HT-29 (cell line): Measurements from ENCODE around the gene GARIN5B. TPM values are rescaled to one million over a fixed set of nuclear protein-coding genes. Genes with fewer than 3 reads are reported as not detected.

Experiments used
- total RNA-seq: library from RNA; depleted of rRNA; stranded (reverse); fragments of >200 nt; shearing (Covaris generic); gene quantifications from 2 replicates; pipeline ENCODE4 v1.2.3, GENCODE V29; 2014; rRNA removed

GARIN5B gene
- total RNA-seq, 1 experiment from 2014 or later, result not detected

Other genes starting within 250 kb of the GARIN5B start
- 227 and 261 TPM in 2 replicates for gene PPP1R12C, start 245.6 kb downstream of the GARIN5B start, total RNA-seq
- gene TNNT1, start 214.1 kb downstream of the GARIN5B start, total RNA-seq, result 4.5 and 5.0 TPM in 2 replicates
- gene TNNI3, start 205.5 kb downstream of the GARIN5B start, total RNA-seq, result 11.1 and 20.3 TPM in 2 replicates
- 17.3 and 21.1 TPM in 2 replicates for gene DNAAF3, start 196.6 kb downstream of the GARIN5B start, total RNA-seq
- gene SYT5, start 183.0 kb downstream of the GARIN5B start, total RNA-seq, result 0.71 and 1.5 TPM in 2 replicates
- gene PTPRH, start 153.8 kb downstream of the GARIN5B start, total RNA-seq, result 87.1 and 103 TPM in 2 replicates
- gene TMEM86B, start 134.5 kb downstream of the GARIN5B start, total RNA-seq, result 9.9 and 10.6 TPM in 2 replicates
- gene PPP6R1, start 104.2 kb downstream of the GARIN5B start, total RNA-seq, result 111 and 131 TPM in 2 replicates
- 173 and 177 TPM in 2 replicates for gene HSPBP1, start 83.2 kb downstream of the GARIN5B start, total RNA-seq
- gene BRSK1, start 79.3 kb downstream of the GARIN5B start, total RNA-seq, result 0.37 and 1.9 TPM in 2 replicates
- gene TMEM150B, start 37.9 kb downstream of the GARIN5B start, total RNA-seq, result 12.5 and 19.7 TPM in 2 replicates
- 86.3 and 96.2 TPM in 2 replicates for gene KMT5C, start 23.4 kb downstream of the GARIN5B start, total RNA-seq
- 0.92 and 2.7 TPM in 2 replicates for gene COX6B2, start 8.5 kb downstream of the GARIN5B start, total RNA-seq
- gene IL11, start 7.2 kb upstream of the GARIN5B start, total RNA-seq, result 0.31 and 2.8 TPM in 2 replicates
- not detected in 2 replicates for gene TMEM190, start 13.6 kb upstream of the GARIN5B start, total RNA-seq
- gene TMEM238, start 21.0 kb upstream of the GARIN5B start, total RNA-seq, result 87.8 and 92.7 TPM in 2 replicates
- 1,121 and 1,134 TPM in 2 replicates for gene RPL28, start 22.7 kb upstream of the GARIN5B start, total RNA-seq
- gene UBE2S, start 44.5 kb upstream of the GARIN5B start, total RNA-seq, result 2,696 and 2,806 TPM in 2 replicates
- not detected in 2 replicates for gene SHISA7, start 80.0 kb upstream of the GARIN5B start, total RNA-seq
- gene ISOC2, start 98.4 kb upstream of the GARIN5B start, total RNA-seq, result 323 and 339 TPM in 2 replicates
- gene C19orf85, start 101.5 kb upstream of the GARIN5B start, total RNA-seq, result 0.41 and 0.83 TPM in 2 replicates
- gene ZNF628, start 113.4 kb upstream of the GARIN5B start, total RNA-seq, result 29.9 TPM in 2 replicates
- 28.9 and 34.9 TPM in 2 replicates for gene NAT14, start 121.9 kb upstream of the GARIN5B start, total RNA-seq
- gene SSC5D, start 125.2 kb upstream of the GARIN5B start, total RNA-seq, result 0.18 TPM in 1 of 2 replicates, not detected in the other
- not detected in 2 replicates for gene SBK2, start 173.9 kb upstream of the GARIN5B start, total RNA-seq
- 0.16 and 0.53 TPM in 2 replicates for gene SBK3, start 182.3 kb upstream of the GARIN5B start, total RNA-seq
- 17.0 and 23.1 TPM in 2 replicates for gene ZNF579, start 217.6 kb upstream of the GARIN5B start, total RNA-seq
- 15.9 and 19.2 TPM in 2 replicates for gene FIZ1, start 236.3 kb upstream of the GARIN5B start, total RNA-seq
- 69.6 and 81.2 TPM in 2 replicates for gene ZNF524, start 237.0 kb upstream of the GARIN5B start, total RNA-seq
- 9.1 and 9.6 TPM in 2 replicates for gene ZNF865, start 242.4 kb upstream of the GARIN5B start, total RNA-seq